HCT116 (cell line): ENCODE data around the gene PDE4D.

Experiments
- ATF3 ChIP-seq: IDR thresholded peaks from 2 replicates; pipeline ENCODE4 v1.6.1; 2012
- CEBPB ChIP-seq: IDR thresholded peaks from 2 replicates; pipeline ENCODE4 v1.6.1; 2012; ENCODE audit warnings: low read depth
- CTCF ChIP-seq, 3 experiments: fragments of 200-600 bp in 1 of 3; sonication (generic) in 1 of 3; IDR thresholded peaks in 2 of 3; conservative IDR thresholded peaks in 1 of 3; 2 replicates each; pipeline ENCODE4 v1.5.1; 2012 to 2017; ENCODE audit warnings: low read depth in 2 of 3, low read length in 2 of 3, antibody characterized with exemption in 1 of 3, borderline replicate concordance in 1 of 3, control low read depth in 1 of 3, mild to moderate bottlenecking in 1 of 3, mixed read lengths in 1 of 3, mixed run types in 1 of 3, moderate library complexity in 1 of 3; ENCODE audit not compliant: insufficient read depth in 1 of 3
- EZH2 ChIP-seq: fragments of 200-600 bp; sonication (generic); IDR thresholded peaks from 2 replicates; pipeline ENCODE4 v1.6.1; 2017; ENCODE audit warnings: antibody characterized with exemption, mixed run types
- EZH2phosphoT487 ChIP-seq: fragments of 200-600 bp; IDR thresholded peaks from 2 replicates; pipeline ENCODE4 v1.6.1; 2018; ENCODE audit warnings: antibody characterized with exemption, borderline replicate concordance
- ZFX ChIP-seq: fragments of 450-650 bp; IDR thresholded peaks from 2 replicates; pipeline ENCODE4 v1.6.1; 2017

- TF ChIP-seq ATF3 (no peak), CTCF (IDR thresholded peaks at IDR 0.05 in 2 of 3, conservative IDR thresholded peaks at IDR 0.05 in 1 of 3; ENCODE audit: borderline replicate concordance in 1 of 3, insufficient read depth in 1 of 3, low read depth in 2 of 3, low read length in 2 of 3) (no peak), ZFX (no peak), EZH2 (no peak), EZH2phosphoT487 (no peak), CEBPB (no peak)
These were observed 208.4 kb downstream of the PDE4D start for GRCh38 chr5:59685191-59685530.
